CD4-positive, alpha-beta T cell treated with Interferon alpha-2 for 1 hour (primary cell): ENCODE data around the gene IL5RA.

ENCODE experiments used
- DNase-seq, 2 donors: peaks; one replicate each; pipeline ENCODE4 v3.0.0-alpha.2; 2020 to 2022

Gene IL5RA, protein sequence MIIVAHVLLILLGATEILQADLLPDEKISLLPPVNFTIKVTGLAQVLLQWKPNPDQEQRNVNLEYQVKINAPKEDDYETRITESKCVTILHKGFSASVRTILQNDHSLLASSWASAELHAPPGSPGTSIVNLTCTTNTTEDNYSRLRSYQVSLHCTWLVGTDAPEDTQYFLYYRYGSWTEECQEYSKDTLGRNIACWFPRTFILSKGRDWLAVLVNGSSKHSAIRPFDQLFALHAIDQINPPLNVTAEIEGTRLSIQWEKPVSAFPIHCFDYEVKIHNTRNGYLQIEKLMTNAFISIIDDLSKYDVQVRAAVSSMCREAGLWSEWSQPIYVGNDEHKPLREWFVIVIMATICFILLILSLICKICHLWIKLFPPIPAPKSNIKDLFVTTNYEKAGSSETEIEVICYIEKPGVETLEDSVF

DNA sequence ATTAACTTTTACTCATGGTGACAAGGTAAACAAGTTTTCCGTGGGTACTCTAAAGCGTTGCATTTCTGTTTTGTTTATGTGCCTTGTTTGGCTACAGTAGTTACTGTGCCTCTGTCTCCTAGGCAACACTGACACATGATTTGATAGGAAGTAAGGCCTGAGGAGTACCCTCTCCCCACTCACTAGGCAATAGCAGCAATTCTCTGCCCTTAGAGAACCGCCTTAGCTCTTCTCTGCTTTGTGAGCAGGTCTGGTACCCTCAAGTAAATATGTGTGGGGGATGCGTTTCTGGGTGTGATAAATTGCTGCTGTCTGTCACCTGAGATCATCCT, at the start of gene IL5RA:
Gene IL5RA, minus strand, starts transcription at position 76 of the 332 bp plus-strand sequence. CDS start 5,390 bp downstream, outside the sequence.
- DNase-seq, result peak; percentile 39 to 72

DNA sequence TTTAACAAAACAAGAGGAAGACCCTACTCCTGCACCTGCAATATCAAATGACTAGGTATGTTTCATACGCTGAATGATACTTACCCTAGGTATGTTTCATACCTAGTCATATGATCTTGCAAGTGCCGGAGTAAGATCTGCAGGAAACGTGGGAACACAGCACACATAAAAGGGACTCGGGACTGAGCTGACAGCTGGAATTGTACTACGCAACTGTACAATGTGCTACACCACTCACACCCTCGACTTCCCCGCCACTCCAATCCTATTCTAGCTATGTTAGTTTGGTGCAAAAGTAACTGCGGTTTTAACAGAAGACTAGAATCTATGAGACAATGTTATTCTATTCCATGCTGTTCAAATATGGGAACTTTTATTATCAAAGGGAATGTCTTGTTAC, 47.3 kb upstream of the IL5RA start:
- DNase-seq, result no peak

DNA sequence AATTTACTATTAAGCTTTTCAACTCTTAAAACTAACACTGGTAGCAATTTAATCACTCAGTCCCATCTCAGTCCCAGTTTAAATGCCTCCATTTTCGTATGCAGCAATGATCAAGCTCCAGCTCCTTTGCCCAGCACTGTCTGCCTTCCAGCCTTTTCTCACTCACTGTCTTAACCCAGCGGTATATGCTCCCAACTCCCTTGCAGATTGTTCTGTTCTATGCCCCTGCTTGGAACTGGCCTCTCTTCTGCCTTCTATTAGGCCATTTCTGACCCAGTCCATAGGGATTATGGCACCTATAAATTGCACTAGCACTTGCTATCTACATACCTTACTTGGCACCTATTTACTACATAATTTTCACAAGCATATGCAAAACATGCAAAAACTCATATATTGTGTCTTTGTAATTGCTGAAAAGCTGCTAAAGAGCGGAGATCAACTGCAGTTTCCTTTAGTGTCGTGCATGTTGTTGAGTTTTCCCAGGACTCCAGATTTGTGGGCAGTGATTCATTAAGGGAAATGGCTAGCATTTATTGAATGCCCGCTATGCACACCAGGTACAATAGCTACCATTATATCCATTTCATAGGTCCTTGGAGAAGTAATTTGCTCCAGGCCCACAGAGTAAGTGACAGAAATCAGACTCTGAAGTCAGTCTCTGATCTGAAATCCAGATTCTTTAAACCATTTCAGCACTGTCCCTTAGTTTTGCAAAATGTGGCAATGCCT, 44.9 kb upstream of the IL5RA start:
- DNase-seq, result no peak

DNA sequence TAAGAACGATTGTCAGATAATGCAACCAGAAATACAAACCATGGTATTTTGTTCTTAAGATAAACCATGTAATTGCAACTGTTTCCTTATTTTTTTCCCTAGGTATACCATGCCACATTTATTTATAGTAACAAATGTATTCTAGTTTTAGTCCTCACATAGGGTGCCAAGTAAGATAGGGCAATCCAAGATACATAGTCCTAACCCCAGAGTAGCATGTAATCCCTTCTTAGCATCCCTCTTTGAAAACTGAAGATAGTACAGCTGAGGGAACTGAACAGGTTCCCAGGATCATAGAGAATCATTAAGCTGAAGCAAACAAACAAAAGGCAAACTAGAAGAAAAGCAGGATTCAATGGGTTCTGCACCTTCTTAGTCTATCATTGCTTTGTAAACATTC, 41.3 kb upstream of the IL5RA start:
- no peak for DNase-seq

DNA sequence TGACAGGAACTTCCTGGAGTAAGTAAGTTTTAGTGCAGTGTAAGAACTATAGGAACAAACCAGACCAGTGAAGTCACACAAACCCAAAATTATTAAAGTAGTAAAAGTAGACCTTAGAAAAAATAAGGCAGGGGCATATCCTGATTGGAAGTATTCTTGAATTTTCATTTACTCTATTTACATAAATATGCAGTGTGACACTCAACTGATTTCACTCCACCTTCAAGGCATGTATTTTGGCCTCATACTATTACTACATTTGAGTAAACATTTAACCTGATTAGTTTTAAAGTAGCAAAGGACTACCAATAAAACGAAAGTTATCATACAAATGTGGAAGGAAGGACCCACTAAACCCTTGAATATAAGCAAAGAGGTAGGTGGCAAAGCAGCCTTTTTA, 39.4 kb upstream of the IL5RA start:
- DNase-seq, result no peak

DNA sequence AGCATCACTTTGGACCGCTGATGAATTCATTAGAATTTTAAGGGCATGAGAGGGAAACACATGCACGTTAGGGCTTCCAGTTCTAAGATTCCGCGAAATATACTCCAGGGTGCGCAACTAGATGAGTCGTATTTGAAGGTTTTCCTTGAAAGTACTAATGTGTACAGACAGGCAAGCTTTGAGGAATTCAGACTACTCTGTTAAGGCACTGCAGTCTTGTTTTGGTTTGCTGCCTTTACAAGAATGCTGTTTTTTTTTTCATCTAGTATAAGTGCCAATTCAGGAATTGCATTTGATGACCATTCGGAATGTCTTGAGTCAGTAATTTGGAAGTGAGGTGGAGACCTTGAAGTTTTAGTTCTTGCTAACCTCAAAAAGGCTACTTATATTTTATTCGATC, 35.7 kb upstream of the IL5RA start:
- no peak for DNase-seq

DNA sequence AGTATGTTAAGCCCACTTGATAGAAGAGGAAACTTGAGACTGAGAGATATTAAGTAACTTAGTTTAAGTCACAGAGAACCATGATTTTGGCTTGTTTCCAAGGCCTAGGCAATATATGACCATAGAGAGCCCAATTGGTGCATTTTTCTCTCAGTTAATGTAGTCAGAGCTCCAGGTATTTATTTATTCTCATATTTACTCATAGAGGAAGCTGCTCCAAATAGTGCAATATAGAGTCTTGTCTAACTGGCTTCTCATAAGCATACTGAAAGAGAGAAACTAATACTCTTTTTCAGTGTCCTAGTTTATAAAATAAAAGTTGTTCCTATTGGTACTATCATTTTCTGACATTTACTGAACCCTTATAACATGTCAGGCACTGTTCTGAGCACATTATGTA, 31.8 kb upstream of the IL5RA start:
- no peak for DNase-seq

DNA sequence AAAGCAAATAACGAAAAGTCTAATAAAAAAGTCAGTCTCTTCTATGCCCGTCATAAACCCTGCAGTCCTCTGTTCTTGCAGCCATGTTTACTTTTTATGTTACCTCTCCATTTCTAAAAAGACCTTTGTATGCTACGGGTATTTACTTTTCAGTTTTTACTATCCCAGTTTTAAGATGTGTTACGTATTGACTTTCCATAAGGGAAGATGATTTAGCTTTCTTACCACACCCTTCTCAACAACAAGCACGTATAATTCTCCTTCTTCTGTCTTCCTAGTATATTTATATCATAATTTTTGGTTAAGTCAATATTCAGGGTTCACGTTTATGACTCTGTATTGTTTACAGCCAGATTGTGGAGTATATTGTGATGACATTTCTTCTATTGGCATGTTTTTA, 27.4 kb upstream of the IL5RA start:
- no peak for DNase-seq

DNA sequence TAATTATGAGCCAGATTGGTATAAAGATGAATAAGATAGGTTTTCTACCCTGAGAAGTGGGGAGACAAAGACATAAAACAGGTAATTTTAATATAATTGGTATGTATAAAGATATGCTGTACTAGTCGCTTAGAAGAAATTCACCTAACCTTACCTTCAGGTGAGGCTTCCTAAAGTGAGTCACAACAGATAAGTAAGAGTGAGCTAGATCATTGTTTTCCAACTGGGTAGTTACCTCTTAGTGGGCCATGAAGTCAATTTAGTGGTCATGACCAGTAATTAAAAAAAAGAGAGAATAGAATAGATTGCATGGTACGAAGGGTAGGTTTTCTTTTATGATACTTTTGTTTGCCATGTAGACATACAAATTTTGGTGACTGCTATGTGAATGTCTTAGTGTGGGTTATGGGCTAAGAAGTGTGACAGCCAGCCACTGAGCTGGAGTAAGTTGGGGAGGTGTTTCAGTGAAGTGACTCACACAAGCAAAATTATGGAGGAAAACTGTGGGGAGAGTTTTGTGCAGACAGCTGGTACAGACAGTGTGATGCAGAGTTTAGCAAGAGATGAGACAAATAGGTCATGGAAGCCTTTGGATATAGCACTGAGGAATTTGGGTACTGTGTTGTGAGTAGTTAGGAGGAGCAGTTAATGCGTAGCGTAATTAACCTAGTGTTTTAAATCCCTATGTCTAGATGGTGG, 24.7 kb upstream of the IL5RA start:
- no peak for DNase-seq

DNA sequence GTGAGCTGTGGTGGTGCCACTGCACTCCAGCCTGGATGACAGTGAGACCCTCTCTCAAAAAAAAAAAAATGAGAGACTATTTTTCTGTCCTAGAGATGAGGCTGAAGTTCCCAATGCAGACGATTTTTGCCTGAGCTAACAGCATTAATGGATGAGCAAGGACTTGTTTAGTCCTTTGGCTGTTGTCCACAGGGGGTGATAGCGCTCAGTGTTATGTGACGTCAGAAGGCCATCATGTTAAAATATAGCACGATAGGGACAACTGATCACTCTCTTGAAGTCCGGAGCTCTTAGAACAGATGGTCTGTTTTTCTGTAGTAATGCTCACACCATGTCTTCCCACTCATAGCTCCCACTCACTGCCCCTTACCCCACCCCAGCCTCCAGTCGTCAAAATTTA, 23.3 kb upstream of the IL5RA start:
- no peak for DNase-seq

DNA sequence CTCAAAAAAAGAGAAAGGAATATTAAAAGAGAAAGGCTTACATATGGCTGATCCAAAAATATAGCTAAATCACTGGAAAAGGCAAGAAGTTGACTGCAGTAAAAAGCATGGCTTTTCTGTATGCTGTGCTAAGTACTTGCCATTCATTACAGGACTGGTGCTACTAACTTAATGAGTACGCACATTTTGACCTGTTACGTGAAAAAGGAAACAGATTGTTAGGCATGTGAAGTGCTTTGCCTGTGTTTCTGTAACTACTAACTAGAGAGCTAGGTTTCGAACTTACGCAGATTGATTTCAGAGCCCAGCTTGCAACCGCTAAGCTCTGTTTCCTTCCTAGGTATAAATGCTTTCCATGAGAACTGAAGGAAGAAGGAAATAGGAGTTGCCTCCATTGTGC, 19.4 kb upstream of the IL5RA start:
- no peak for DNase-seq

DNA sequence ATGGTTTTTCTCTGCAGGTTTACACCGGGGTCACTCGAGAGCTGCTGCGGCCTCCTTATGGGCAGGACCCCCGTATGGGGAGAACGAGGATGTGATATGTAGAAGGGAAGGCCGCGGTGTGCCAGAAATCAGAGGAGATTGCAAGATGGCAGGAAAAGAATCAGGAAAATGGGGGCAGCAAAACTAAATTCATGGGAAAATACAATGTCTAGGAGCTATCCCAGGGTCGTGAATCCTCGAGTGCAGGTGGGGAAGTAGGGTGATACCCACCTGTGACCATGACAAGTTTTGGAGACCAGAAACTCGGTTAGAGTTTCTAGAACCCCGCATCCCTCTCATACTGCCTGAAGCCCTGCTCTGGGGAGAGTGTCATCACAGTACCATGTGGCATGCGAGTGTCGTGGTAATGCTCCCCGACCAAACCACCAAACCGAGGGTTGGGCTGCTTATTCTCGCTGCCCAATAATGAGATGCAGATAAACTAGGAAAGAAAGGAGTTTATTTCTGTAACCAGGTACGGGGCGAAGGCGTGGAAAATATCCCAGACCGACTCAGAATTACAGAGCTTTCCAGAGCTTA, 17.3 kb upstream of the IL5RA start:
- DNase-seq, result peak; percentile 19 to 54

DNA sequence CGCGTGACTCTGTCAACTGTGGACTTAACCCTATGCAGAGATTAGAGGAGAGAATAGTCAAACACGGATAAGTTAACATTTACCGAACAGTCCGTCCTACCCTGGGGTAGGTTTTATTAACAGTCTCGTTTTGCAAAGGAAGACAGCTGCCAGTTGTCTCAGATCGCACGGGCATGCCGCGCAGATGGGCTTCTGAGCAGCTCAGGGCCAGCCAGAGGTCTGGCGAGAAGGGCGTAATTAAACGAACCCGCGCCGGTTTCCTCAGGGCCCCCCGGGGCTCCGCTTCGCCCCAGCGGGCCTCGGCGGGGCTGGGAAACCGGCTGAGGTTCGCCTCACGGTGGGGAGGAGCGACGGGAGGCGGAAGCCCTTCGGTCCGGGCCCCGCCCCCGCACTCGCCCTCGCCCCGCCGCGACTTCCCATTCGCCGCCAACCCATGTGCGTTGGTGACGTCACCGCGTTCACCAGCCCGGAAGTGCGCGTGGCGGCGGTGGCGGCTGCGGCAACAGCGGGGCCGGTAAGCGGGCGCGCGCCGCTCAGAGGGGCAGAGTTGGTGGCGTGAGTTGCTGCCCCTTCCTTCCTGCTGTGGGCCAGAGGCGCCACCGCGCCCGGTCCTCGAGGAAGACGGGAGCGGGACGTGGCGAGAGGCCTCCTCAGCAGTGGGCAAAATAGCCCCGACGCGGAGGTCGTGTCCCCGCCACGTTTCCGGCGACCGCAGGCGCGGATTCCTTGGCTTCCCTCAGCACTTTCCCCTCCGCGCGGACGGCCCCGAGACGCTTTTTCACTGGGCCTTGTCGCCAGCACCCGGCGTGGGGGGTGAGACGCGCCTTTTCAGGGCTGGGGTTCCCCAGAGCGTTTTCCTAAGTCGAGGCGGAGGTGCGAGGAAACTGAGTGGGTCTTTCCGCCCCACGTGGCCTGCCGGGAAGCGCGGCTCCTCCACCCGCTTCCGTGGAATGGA, 16.6 kb upstream of the IL5RA start, which contains the start of gene TRNT1:
Gene TRNT1, plus strand, starts transcription at position 464 of the 955 bp plus-strand sequence. CDS start 2,101 bp downstream, outside the sequence.
- peak; percentile 95 to 96 for DNase-seq

DNA sequence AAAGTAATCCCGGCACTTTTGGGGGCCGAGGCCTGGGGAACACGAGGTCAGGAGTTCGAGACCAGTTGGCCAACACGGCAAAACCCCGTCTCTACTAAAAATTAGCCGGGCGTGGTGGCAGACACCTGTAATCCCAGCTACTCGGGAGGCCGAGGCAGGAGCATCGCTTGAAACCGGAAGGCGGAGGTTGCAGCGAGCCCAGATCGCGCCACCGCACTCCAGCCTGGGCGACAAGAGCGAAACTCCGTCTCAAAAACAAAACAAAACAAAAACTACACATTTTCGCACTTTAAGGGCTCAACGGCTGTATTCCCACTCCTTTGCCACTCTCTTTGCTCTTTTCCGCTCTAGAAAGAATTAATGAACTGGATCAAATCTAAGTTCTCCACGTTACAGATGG, 15.8 kb upstream of the IL5RA start:
- DNase-seq, result no peak

DNA sequence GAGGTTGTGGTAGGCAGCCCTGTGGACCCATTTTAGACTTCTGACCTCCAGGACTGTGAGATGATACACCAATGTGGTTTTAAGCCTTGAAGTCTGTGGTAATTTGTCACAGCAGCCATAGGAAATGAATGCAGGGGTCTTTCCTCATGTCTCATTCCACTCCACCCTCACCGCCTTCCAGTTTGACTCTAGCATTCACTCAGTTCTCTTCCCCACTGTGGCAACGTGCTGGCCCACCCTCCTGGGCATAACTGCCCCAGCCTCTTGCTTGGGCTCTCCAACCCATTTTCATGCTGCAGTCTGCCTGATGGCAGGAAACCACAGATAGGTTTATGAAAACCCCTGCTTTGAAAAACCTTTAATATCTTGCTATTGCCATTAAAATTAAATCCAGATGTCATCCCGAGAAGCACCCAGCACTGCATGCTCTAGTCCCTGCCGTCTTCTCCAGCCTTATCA, 9.2 kb upstream of the IL5RA start:
- no peak for DNase-seq

DNA sequence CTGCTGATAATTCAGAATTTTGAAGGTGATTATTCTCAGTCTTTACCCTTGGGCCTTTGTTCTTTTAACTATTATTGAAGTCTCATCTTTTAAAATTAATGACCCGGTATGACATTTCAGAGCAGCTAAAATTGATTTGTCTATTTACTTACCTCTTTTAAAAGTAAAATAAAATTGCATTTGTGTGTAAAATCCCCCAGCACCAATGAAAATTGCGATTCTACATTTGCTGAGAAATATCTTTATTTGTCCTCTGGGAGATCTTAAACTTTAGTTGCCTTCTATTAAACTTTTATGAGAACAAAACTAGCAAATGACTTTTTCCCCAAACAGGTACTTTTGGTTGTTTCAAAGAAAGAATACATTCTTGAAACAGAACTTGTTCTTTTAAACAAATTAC, 7.5 kb upstream of the IL5RA start:
- no peak for DNase-seq

DNA sequence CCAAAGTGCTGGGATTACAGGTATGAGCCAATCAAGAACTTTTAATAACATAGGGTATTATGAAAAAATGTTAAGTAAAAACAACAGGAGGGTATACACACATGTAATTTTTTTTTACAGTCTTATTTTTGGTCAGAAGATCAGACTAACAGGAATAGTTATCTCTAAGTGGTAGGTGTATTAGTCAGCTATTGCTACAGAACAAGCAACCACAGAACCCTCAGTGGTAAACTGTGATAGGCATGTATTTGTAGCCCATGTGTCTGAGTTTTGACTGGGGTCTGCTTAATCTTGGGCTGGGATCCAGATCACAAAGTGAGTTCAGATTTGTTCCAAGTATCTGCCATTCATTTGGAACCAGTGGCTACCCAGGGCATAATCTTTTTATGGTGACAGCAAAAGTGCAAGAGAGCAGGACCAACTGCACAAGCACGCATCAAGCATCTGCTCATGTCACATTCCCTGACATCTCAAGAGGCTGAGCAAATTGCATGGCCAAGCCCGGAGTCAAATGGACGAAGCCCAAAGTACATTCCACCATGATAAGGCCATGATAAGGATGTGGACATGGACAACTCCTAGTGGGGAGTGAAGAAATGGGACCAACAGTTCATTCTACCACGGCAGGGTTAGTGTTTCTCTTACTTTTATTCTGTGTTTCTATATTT, 3.0 kb upstream of the IL5RA start:
- no peak for DNase-seq

DNA sequence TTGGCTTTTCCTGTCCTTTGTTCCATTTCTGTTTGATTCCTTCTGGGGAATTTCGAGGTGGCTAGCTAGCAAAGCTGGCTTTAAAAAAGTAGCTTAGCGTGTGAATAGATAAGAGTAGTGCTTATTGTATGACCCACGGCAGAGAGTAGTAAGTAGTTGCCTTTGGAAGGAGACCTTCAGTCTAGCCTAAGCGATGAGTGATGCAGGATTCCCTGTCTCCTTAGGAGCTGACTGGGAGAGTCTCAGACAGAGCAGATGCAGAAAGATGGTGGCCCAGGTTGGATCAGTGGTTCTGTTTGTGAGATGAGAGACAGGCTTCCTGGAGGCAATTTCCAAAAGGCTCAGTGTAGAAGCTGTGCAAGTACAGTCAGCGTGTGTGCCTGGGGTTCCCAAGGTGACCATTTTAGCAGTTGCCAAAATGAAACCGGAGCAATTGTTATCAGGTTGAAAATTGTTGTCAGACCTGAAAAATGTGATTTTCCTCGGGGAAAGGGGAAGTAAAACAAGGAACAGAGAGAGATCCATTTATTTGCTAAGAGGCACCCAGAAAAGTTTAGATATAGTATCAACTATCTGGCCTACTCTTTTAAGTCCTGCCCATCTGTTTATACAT, 681 bp upstream of the IL5RA start:
- DNase-seq, result no peak

DNA sequence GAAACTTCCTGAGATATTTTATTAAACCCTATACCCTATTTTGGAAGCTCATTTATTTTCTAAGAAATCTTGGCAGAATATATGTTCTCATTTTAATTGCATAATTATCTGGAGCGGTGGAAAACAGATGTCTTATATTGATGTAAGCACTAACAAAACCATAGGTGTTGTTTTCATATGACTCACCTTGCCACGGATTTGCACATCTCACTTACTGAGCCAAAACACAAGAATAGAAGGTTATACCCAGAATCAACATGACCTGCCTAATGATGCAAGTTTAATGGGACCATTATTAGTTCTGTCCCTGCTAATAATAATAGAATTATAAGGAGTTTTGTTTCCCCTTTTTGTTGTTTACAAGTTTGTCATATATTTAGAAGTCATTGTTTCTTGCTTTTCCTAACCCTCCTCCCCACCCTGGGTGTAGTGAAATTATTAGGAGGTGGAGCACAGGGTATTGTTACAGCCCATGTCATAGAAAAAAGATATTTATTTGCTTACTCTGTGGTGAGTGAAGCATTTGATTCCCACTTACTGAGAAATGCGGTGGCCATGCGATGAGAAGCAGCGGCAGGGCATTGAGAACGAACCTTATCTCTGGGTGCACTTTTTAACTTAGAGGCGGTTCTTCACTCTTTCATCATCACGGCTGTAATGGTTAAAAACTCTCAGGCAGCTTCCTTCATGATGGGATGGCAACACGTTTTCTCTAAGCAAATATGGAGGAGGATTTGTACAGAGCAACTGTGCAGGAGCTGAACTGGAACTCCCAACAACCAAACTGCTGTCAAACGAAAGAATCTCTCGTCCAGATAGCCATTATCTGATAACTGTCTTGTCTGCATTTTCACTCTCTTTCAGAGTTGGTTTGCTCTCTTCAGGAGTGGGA, 521 bp downstream of the IL5RA start:
- DNase-seq, result peak in 1 of 2 donors; percentile 28

DNA sequence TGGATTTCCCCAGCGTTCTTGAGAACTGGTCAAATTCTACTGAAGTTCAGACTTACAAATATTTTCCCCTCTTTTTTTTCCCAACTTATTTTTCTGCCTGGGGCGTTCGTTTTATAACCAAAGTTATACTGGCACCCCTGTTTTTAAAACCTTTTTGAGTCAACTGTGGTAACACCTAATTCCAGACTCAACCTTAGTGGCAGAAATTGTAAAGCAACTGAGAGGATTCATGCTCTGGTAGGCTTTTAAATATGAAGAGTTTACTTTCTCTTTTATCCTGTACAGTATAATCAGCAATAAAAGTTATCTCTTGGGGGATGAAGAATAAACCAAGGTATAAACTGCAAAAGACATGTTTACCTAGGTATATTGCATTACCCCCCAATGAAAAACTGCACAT, 2.3 kb downstream of the IL5RA start:
- no peak for DNase-seq
